HG03108 (cell line): Measurements from ENCODE around the gene TRANK1.
A peak's percentile ranks its signal among the peaks of the same experiment; 100 is the strongest.
"Not testable (repeated sequence)": the region's sequence is repeated elsewhere in the genome, so short reads cannot be mapped to it uniquely, and the experiment has no call there.

Experiments
- ATAC-seq: cut with Tn5 transposase; IDR thresholded peaks from one replicate; pipeline ENCODE4 v1.9.1; 2021; ENCODE audit warnings: moderate library complexity; ENCODE audit not compliant: unreplicated experiment

Gene TRANK1

DNA sequence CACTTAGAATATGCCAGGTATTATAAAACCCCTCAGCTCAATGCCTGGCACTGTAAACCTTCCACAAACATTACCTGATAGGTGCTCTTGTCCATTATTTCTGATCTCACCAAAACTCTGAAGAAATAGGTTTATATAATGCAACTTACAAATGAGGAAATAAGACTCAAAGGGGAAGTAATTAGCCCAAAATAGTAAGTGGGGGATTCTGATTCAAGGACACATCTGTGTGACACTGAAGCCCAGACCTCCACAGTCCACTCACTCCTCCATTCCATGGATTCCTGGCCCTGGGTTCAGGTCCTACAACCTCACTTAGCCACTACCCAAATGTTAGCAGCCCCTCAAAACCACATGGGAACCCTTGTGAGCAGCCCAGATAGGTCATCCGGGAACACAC is 49.9 kb downstream of the TRANK1 start:
- no peak for ATAC-seq

GRCh38 chr3:36893826-36894225 is 51.0 kb downstream of the TRANK1 start:
- no peak for ATAC-seq

GRCh38 chr3:36893137-36893557 is 51.7 kb downstream of the TRANK1 start:
- peak; percentile 42 for ATAC-seq

DNA sequence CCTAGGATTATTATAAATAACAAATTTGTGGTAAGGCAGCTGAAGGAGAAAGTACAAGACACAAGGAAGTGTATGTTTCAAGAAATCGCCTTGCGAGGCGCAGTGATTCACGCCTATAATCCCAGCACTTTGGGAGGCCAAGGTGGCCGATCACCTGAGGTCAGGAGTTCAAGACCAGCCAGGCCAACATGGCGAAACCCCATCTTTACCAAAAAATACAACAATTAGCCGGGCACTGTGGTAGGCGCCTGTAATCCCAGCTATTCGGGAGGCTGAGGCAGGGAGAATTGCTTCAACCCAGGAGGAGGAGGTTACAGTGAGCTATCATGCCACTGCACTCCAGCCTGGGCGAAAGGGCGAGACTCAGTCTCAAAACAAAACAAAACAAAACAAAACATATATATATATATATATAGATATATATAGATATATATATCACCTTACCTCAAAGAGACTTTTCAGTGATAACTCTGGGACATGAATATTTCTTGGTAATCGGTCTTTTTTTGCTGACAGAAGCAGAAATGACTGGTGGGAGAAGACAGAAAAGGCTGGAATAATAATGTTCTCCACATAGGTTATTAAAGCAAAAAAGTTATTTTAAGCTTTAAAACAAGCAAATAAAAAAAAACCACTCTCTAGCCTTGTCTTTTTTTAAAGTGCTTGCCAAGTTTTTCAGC is 52.3 kb downstream of the TRANK1 start:
- ATAC-seq: no peak

- peak; percentile 80 for ATAC-seq
These were observed 53.1 kb downstream of the TRANK1 start for GRCh38 chr3:36891701-36892160.

GRCh38 chr3:36891097-36891496 is 53.8 kb downstream of the TRANK1 start:
- not testable (repeated sequence) for ATAC-seq

- no peak for ATAC-seq
These were observed 54.6 kb downstream of the TRANK1 start for GRCh38 chr3:36890261-36890660.

DNA sequence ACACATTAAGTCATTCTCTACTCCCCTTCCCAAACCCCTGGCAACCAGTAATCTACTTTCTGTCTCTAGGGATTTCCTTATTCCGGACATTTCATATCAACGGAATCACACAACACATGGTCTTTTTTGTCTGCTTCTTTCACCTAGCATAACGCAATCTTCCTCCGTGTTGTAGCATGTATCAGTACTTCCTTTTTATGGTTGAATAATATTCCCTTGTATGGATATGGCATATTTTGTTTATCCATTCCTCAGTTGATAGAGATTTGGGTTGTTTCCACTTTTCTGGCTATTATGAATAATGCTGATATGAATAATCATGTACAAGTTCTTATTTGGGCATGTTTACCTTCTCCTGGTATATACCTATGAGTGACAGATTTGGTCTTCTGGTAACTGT is 63.1 kb downstream of the TRANK1 start:
- no peak for ATAC-seq

- not testable (repeated sequence) for ATAC-seq
These were observed 65.0 kb downstream of the TRANK1 start for GRCh38 chr3:36879842-36880241.

- ATAC-seq: no peak
These were observed 66.7 kb downstream of the TRANK1 start for GRCh38 chr3:36877930-36878685.

GRCh38 chr3:36876181-36876936 is 68.5 kb downstream of the TRANK1 start:
- ATAC-seq: peak; percentile 98

- no peak for ATAC-seq
These were observed 69.5 kb downstream of the TRANK1 start for GRCh38 chr3:36875397-36875796.

GRCh38 chr3:36874424-36874823 is 70.4 kb downstream of the TRANK1 start:
- ATAC-seq: no peak

- ATAC-seq: no peak
These were observed 73.3 kb downstream of the TRANK1 start for GRCh38 chr3:36871379-36872126.

GRCh38 chr3:36868614-36869436 is 76.0 kb downstream of the TRANK1 start:
- ATAC-seq: no peak

- no peak for ATAC-seq
These were observed 77.0 kb downstream of the TRANK1 start for GRCh38 chr3:36867810-36868209.

DNA sequence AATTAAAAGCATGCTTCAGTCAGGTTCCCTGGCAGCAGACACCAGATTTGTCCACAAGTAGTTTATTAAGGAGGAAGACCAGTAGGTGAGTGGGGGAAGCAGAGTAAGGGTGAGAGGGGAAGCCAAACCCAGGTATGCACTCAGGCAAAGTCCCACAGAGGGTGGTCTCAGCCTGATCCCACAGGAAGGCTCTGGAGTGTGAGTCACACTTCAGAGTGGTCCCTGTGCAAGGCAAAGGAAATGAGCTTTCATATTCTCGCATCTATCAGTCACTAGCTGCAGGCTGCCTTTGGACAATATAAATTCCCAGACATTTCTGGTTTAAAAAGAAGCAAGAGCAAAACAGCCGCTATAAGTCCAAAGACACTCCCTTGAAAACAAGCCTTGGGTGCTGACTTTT is 78.5 kb downstream of the TRANK1 start:
- no peak for ATAC-seq

- no peak for ATAC-seq
These were observed 80.4 kb downstream of the TRANK1 start for GRCh38 chr3:36864180-36865053.
